Vagina (tissue), 2 donors: Measurements from ENCODE around the gene SLC38A2. TPM values are rescaled to one million over a fixed set of nuclear protein-coding genes. Genes with fewer than 3 reads are reported as not detected.

Experiments used
- DNase-seq, 2 donors: peaks; one replicate each; pipeline ENCODE4 v3.0.0-alpha.2; 2017; ENCODE audit errors: extremely low spot score in 2 of 2
- H3K27ac ChIP-seq: fragments of 200-600 bp; sonication (generic); one replicate; pipeline ENCODE4 v1.5.1; 2019
- H3K27me3 ChIP-seq: fragments of 200-600 bp; sonication (generic); one replicate; pipeline ENCODE4 v1.5.1; 2019
- H3K36me3 ChIP-seq, 2 donors: fragments of 200-600 bp; sonication (generic); one replicate each; pipeline ENCODE4 v1.5.1; 2017 to 2019
- H3K4me1 ChIP-seq: fragments of 200-600 bp; sonication (generic); one replicate; pipeline ENCODE4 v1.5.1; 2019
- H3K4me3 ChIP-seq, 2 donors: fragments of 200-600 bp; sonication (generic); 1 replicate in 1 of 2; 2 replicates in 1 of 2; pipeline ENCODE4 v1.5.1; 2016 to 2019
- H3K9me3 ChIP-seq: fragments of 200-600 bp; sonication (generic); one replicate; pipeline ENCODE4 v1.5.1; 2019
- CTCF ChIP-seq, 3 experiments: fragments of 450-650 bp in 2 of 3; fragments of 200-600 bp in 1 of 3; sonication (generic) in 1 of 3; IDR thresholded peaks; one replicate each; pipeline ENCODE4 v1.5.1; 2017 to 2019; ENCODE audit warnings: antibody characterized with exemption in 3 of 3, mild to moderate bottlenecking in 2 of 3, moderate library complexity in 2 of 3
- POLR2A ChIP-seq, 2 donors: fragments of 450-650 bp; IDR thresholded peaks; one replicate each; pipeline ENCODE4 v1.6.1; 2017; ENCODE audit warnings: antibody characterized with exemption in 2 of 2, mild to moderate bottlenecking in 2 of 2, moderate library complexity in 2 of 2
- POLR2AphosphoS5 ChIP-seq, 2 donors: sonication (generic); formaldehyde crosslinking; IDR thresholded peaks; one replicate each; pipeline ENCODE4 v1.9.0; 2017; ENCODE audit warnings: antibody characterized with exemption in 2 of 2, mild to moderate bottlenecking in 2 of 2, low read depth in 1 of 2; ENCODE audit not compliant: insufficient read depth in 1 of 2
- intact Hi-C: fragments of 100-400 bp; cut with DNase I; formaldehyde crosslinking; loops from one replicate; pipeline ENCODE4 v1.15.1; 2023
- total RNA-seq: library from RNA; depleted of rRNA; stranded (reverse); fragments of >200 nt; gene quantifications from one replicate; pipeline ENCODE4 v1.2.3, GENCODE V29; 2016

The SLC38A2 gene
- total RNA-seq, result 352 TPM

- Histone ChIP-seq H3K27me3 (no peaks in the 10 kb centered on the region), H3K9me3 (no peaks in the 10 kb centered on the region), H3K4me3 (peak within 1 kb of the TSS; percentile 76 to 88), H3K4me1 (peaks cover 42% of the 10 kb centered on the region), H3K36me3 (peaks cover 0 to 33% of the 10 kb centered on the region in 2 donors), H3K27ac (peak within 1 kb of the TSS; percentile 99)
- TF ChIP-seq POLR2AphosphoS5 (IDR thresholded peaks at IDR 0.05; ENCODE audit: insufficient read depth in 1 of 2, low read depth in 1 of 2) (peak; percentile 39 to 100), CTCF (IDR thresholded peaks at IDR 0.05) (no peak), POLR2A (IDR thresholded peaks at IDR 0.05) (peak; percentile 27 to 99)
- intact Hi-C loops, result loop anchor here (5.0 kb wide), 2 partner anchors 290 to 645 kb away; partner anchors contain the start of gene ARID2
- DNase-seq, result peak in 1 of 2 donors; percentile 97
Observed at GRCh38 chr12:46372544-46373300, at the start of gene SLC38A2. SLC38A2 (minus strand) TSS chr12:46372773; CDS start chr12:46371293, 1,480 bp downstream.

- TF ChIP-seq CTCF (IDR thresholded peaks at IDR 0.05) (no peak), POLR2A (IDR thresholded peaks at IDR 0.05) (no peak), POLR2AphosphoS5 (IDR thresholded peaks at IDR 0.05; ENCODE audit: insufficient read depth in 1 of 2, low read depth in 1 of 2) (no peak)
- Histone ChIP-seq H3K9me3 (no peaks in the 10 kb centered on the region), H3K27me3 (no peaks in the 10 kb centered on the region), H3K4me1 (no peaks in the 10 kb centered on the region), H3K4me3 (no peak overlapping the region), H3K36me3 (no peaks in the 10 kb centered on the region), H3K27ac (no peak overlapping the region)
- intact Hi-C loops, result no loop called here
- DNase-seq, result no peak
Observed at GRCh38 chr12:46419675-46420074, 47.1 kb upstream of the SLC38A2 start.

GRCh38 chr12:46415552-46415951, 43.0 kb upstream of the SLC38A2 start:
- DNase-seq, result no peak
- no peak overlapping the region for H3K4me3 ChIP-seq
- no peaks in the 10 kb centered on the region for H3K9me3 ChIP-seq
- TF ChIP-seq CTCF (IDR thresholded peaks at IDR 0.05) (no peak), POLR2A (IDR thresholded peaks at IDR 0.05) (no peak), POLR2AphosphoS5 (IDR thresholded peaks at IDR 0.05; ENCODE audit: insufficient read depth in 1 of 2, low read depth in 1 of 2) (no peak)
- intact Hi-C loops, result no loop called here
- H3K27me3 ChIP-seq, result no peaks in the 10 kb centered on the region
- H3K36me3 ChIP-seq, result no peaks in the 10 kb centered on the region
- H3K27ac ChIP-seq, result no peak overlapping the region
- peaks cover 4% of the 10 kb centered on the region for H3K4me1 ChIP-seq

GRCh38 chr12:46414591-46415268, 42.2 kb upstream of the SLC38A2 start:
- Histone ChIP-seq H3K9me3 (no peaks in the 10 kb centered on the region), H3K27me3 (no peaks in the 10 kb centered on the region), H3K36me3 (no peaks in the 10 kb centered on the region), H3K4me1 (peaks cover 8% of the 10 kb centered on the region), H3K4me3 (no peak overlapping the region), H3K27ac (no peak overlapping the region)
- DNase-seq, result no peak
- intact Hi-C loops, result no loop called here
- TF ChIP-seq POLR2A (IDR thresholded peaks at IDR 0.05), result no peak
- peak in 1 of 2 donors; percentile 49 for TF ChIP-seq POLR2AphosphoS5 (IDR thresholded peaks at IDR 0.05; ENCODE audit: insufficient read depth in 1 of 2, low read depth in 1 of 2)

GRCh38 chr12:46413368-46413767, 40.8 kb upstream of the SLC38A2 start:
- no peaks in the 10 kb centered on the region for H3K9me3 ChIP-seq
- no peak overlapping the region for H3K4me3 ChIP-seq
- no peak for DNase-seq
- H3K27me3 ChIP-seq, result no peaks in the 10 kb centered on the region
- no peaks in the 10 kb centered on the region for H3K36me3 ChIP-seq
- peaks cover 8% of the 10 kb centered on the region for H3K4me1 ChIP-seq
- TF ChIP-seq CTCF (IDR thresholded peaks at IDR 0.05), result no peak
- intact Hi-C loops, result no loop called here
- H3K27ac ChIP-seq, result no peak overlapping the region
